Measurements from ENCODE around the gene VDR. TPM values are rescaled to one million over a fixed set of nuclear protein-coding genes. Genes with fewer than 3 reads are reported as not detected.

Gene VDR
- total and polyA plus RNA-seq, 2 experiments from 2014 or later, result not detected

- Histone ChIP-seq H3K36me3 (no peaks in the 10 kb centered on the region), H3K4me3 (no peak overlapping the region), H3K27ac (no peak overlapping the region), H3K4me1 (ENCODE audit: low read depth) (no peaks in the 10 kb centered on the region), H3K9me3 (ENCODE audit: low read depth) (no peaks in the 10 kb centered on the region), H3K27me3 (no peaks in the 10 kb centered on the region)
- TF ChIP-seq CTCF (IDR thresholded peaks at IDR 0.05; ENCODE audit: low read depth, low read length), result no peak
- DNase-seq (ENCODE audit: low read depth in 1 of 2, low spot score in 1 of 2), result no peak
Observed at GRCh38 chr12:47881051-47881450, 23.7 kb downstream of the VDR start.

- H3K4me1 ChIP-seq (ENCODE audit: low read depth), result no peaks in the 10 kb centered on the region
- no peak overlapping the region for H3K27ac ChIP-seq
- no peak overlapping the region for H3K4me3 ChIP-seq
- no peaks in the 10 kb centered on the region for H3K27me3 ChIP-seq
- no peak for DNase-seq (ENCODE audit: low read depth in 1 of 2, low spot score in 1 of 2)
- no peaks in the 10 kb centered on the region for H3K36me3 ChIP-seq
- no peaks in the 10 kb centered on the region for H3K9me3 ChIP-seq (ENCODE audit: low read depth)
- TF ChIP-seq CTCF (IDR thresholded peaks at IDR 0.05; ENCODE audit: low read depth, low read length), result no peak
Observed at GRCh38 chr12:47878918-47879481, 25.8 kb downstream of the VDR start.

GRCh38 chr12:47878293-47878917 is 26.4 kb downstream of the VDR start:
- Histone ChIP-seq H3K36me3 (no peaks in the 10 kb centered on the region), H3K4me1 (ENCODE audit: low read depth) (no peaks in the 10 kb centered on the region), H3K9me3 (ENCODE audit: low read depth) (no peaks in the 10 kb centered on the region), H3K27me3 (no peaks in the 10 kb centered on the region), H3K27ac (no peak overlapping the region), H3K4me3 (no peak overlapping the region)
- DNase-seq (ENCODE audit: low read depth in 1 of 2, low spot score in 1 of 2), result no peak
- TF ChIP-seq CTCF (IDR thresholded peaks at IDR 0.05; ENCODE audit: low read depth, low read length), result no peak

DNA sequence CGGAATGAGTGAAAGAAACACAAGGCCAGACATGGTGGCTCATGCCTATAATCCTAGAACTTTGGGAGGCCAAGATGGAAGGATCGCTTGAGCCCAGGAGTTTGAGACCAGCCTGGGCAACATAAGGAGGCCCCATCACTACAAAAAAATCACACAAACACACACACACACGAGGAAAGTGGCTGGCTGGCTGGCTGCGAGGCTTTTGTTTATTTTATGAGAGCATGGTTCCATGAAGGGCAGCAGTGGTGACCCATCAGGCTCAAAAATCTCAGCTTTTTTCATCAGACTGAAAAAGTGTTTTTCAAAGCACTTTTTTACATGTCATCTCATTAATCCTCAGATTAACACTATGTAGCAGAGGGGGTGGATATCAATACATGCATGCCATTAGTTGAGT is 27.7 kb downstream of the VDR start:
- no peak for TF ChIP-seq CTCF (IDR thresholded peaks at IDR 0.05; ENCODE audit: low read depth, low read length)
- Histone ChIP-seq H3K4me3 (no peak overlapping the region), H3K27me3 (no peaks in the 10 kb centered on the region), H3K4me1 (ENCODE audit: low read depth) (no peaks in the 10 kb centered on the region), H3K36me3 (no peaks in the 10 kb centered on the region), H3K9me3 (ENCODE audit: low read depth) (no peaks in the 10 kb centered on the region), H3K27ac (no peak overlapping the region)
- DNase-seq (ENCODE audit: low read depth in 1 of 2, low spot score in 1 of 2), result no peak

DNA sequence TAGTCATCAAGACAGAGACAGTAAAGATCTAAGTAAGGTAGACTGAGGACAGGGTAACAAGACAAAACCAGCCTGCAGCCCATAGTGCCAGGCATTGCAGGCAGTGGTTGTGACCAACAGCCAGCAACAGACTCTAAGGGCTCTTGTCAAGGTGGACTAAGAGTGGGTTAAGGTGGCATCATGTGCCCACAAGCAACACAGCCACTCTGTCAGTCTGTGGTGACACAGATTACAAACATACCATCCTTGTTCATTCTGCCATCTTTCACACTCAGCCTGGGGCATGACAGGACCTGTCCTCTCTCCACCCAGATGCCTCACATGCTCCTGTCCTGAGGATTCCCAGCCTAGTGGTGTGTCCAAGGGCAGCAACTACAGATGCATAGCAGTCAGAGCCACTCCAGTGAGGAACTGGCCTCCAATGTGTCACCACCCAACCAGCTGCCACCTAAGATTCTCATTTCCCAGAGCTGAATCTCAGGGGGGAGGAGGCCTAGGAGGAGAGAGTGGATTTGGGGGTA is 28.3 kb downstream of the VDR start:
- H3K4me3 ChIP-seq, result no peak overlapping the region
- no peaks in the 10 kb centered on the region for H3K36me3 ChIP-seq
- no peaks in the 10 kb centered on the region for H3K27me3 ChIP-seq
- H3K9me3 ChIP-seq (ENCODE audit: low read depth), result no peaks in the 10 kb centered on the region
- TF ChIP-seq CTCF (IDR thresholded peaks at IDR 0.05; ENCODE audit: low read depth, low read length), result no peak
- DNase-seq (ENCODE audit: low read depth in 1 of 2, low spot score in 1 of 2), result no peak
- no peaks in the 10 kb centered on the region for H3K4me1 ChIP-seq (ENCODE audit: low read depth)
- H3K27ac ChIP-seq, result no peak overlapping the region
